Endothelial cell of umbilical vein (primary cell): Measurements from ENCODE around the gene ANKEF1. TPM values are rescaled to one million over a fixed set of nuclear protein-coding genes. Genes with fewer than 3 reads are reported as not detected.

Experiments used
- BruUV-seq: library from RNA; stranded (reverse); fragments of 400-500 nt; replicated peaks from 2 replicates; lab custom pipeline; 2021; lab: Mats Ljungman, UMichigan
- CTCF ChIA-PET: fragments of 300-600, 350-600 bp; sonication (Branson Sonifier 250); formaldehyde crosslinking; loops from one replicate; lab custom pipeline; 2021; ENCODE audit warnings: antibody characterized with exemption, inconsistent platforms; lab: Charles Lee
- POLR2A ChIA-PET: fragments of 300-600, 350-600 bp; sonication (Branson Sonifier 250); formaldehyde crosslinking; loops from one replicate; lab custom pipeline; 2021; ENCODE audit warnings: antibody characterized with exemption, inconsistent platforms; lab: Charles Lee
- DNase-seq: peaks from one replicate; pipeline ENCODE4 v3.0.0-alpha.2; 2011; ENCODE audit warnings: low read depth, low spot score
- FAIRE-seq: peaks from 2 replicates; lab custom pipeline; 2011; peaks lifted over from hg19 to GRCh38; lab: Jason Lieb, UNC
- H2AFZ ChIP-seq: 2 replicates; pipeline ENCODE4 v1.6.0; 2012; ENCODE audit warnings: low read depth, low read length, control low read depth, inconsistent platforms
- H3K27ac ChIP-seq: 2 replicates; pipeline ENCODE4 v1.5.1; 2011; ENCODE audit warnings: low read depth, mild to moderate bottlenecking, control low read depth, low read length, moderate library complexity; ENCODE audit not compliant: insufficient read depth
- H3K27me3 ChIP-seq, 2 experiments: 2 replicates each; pipeline versions ENCODE4 v1.6.0 to v1.6.1; 2011; ENCODE audit warnings: low read length in 2 of 2, mixed read lengths in 1 of 2; ENCODE audit not compliant: control insufficient read depth in 2 of 2, insufficient read depth in 2 of 2
- H3K36me3 ChIP-seq, 2 experiments: 2 replicates in 1 of 2; 3 replicates in 1 of 2; pipeline ENCODE4 v1.5.1; 2011; ENCODE audit warnings: low read length in 2 of 2, mild to moderate bottlenecking in 1 of 2, moderate library complexity in 1 of 2; ENCODE audit not compliant: control insufficient read depth in 2 of 2, insufficient read depth in 2 of 2; ENCODE audit errors: extremely low read depth in 1 of 2
- H3K4me1 ChIP-seq: 3 replicates; pipeline ENCODE4 v1.5.1; 2011; ENCODE audit warnings: mild to moderate bottlenecking, low read length; ENCODE audit not compliant: control insufficient read depth, insufficient read depth; ENCODE audit errors: extremely low read depth
- H3K4me2 ChIP-seq: 2 replicates; pipeline ENCODE4 v1.6.1; 2011; ENCODE audit warnings: low read length, control low read depth, mixed read lengths; ENCODE audit not compliant: insufficient read depth
- H3K4me3 ChIP-seq, 3 experiments: fragments of 200-600 bp in 1 of 3; sonication (generic), shearing (Covaris generic) in 1 of 3; replicated peaks in 1 of 3; 2 replicates each; pipeline ENCODE4 v1.5.1; 2011 to 2016; ENCODE audit warnings: control low read depth in 3 of 3, low read length in 3 of 3, mild to moderate bottlenecking in 2 of 3, inconsistent platforms in 1 of 3, low read depth in 1 of 3, moderate library complexity in 1 of 3; ENCODE audit not compliant: insufficient read depth in 1 of 3
- H3K79me2 ChIP-seq: 2 replicates; pipeline ENCODE4 v1.6.0; 2012; ENCODE audit warnings: low read length, inconsistent platforms; ENCODE audit not compliant: control insufficient read depth, insufficient read depth
- H3K9ac ChIP-seq: replicated peaks from 2 replicates; pipeline ENCODE3; 2011; ENCODE audit warnings: low read length, control low read depth; ENCODE audit not compliant: insufficient read depth; ENCODE audit errors: extremely low read depth
- H3K9me1 ChIP-seq: replicated peaks from 3 replicates; pipeline ENCODE4 v1.6.0; 2011; ENCODE audit warnings: mild to moderate bottlenecking, low read length; ENCODE audit not compliant: control insufficient read depth, insufficient read depth; ENCODE audit errors: extremely low read depth
- H3K9me3 ChIP-seq: replicated peaks from 2 replicates; pipeline ENCODE4 v1.5.1; 2012; ENCODE audit warnings: low read length, inconsistent platforms; ENCODE audit not compliant: control insufficient read depth, insufficient read depth
- H4K20me1 ChIP-seq: replicated peaks from 2 replicates; pipeline ENCODE3; 2011; ENCODE audit warnings: mild to moderate bottlenecking, low read length; ENCODE audit not compliant: control insufficient read depth, insufficient read depth; ENCODE audit errors: extremely low read depth
- CTCF ChIP-seq, 2 donors: IDR thresholded peaks; 1 replicate in 1 of 2; 2 replicates in 1 of 2; pipeline ENCODE4 v1.5.1; 2011; ENCODE audit warnings: low read length in 2 of 2, mild to moderate bottlenecking in 2 of 2, moderate library complexity in 2 of 2, control low read depth in 1 of 2, inconsistent platforms in 1 of 2, low read depth in 1 of 2; ENCODE audit not compliant: insufficient read depth in 1 of 2; ENCODE audit errors: extremely low read depth in 1 of 2
- EZH2 ChIP-seq: IDR thresholded peaks from 2 replicates; pipeline ENCODE4 v1.6.1; 2012; ENCODE audit warnings: borderline replicate concordance, low read depth, mild to moderate bottlenecking, moderate library complexity, low read length, inconsistent platforms; ENCODE audit not compliant: severe bottlenecking
- FOS ChIP-seq: IDR thresholded peaks from 2 replicates; pipeline ENCODE4 v1.6.1; 2011; ENCODE audit warnings: mild to moderate bottlenecking, low read length, moderate library complexity, borderline replicate concordance; ENCODE audit not compliant: insufficient read depth
- GATA2 ChIP-seq: IDR thresholded peaks from 2 replicates; pipeline ENCODE4 v1.7.0; 2011; ENCODE audit warnings: low read depth, mild to moderate bottlenecking, moderate library complexity, mixed read lengths, low read length; ENCODE audit not compliant: insufficient read length, insufficient read depth
- JUN ChIP-seq: IDR thresholded peaks from 2 replicates; pipeline ENCODE4 v1.6.1; 2011; ENCODE audit warnings: borderline replicate concordance, low read depth; ENCODE audit not compliant: insufficient read length, insufficient read depth
- MAX ChIP-seq: IDR thresholded peaks from 2 replicates; pipeline ENCODE4 v1.6.1; 2011; ENCODE audit not compliant: insufficient read depth, insufficient read length
- MYC ChIP-seq: IDR thresholded peaks from one replicate; pipeline ENCODE4 v1.6.1; 2011; ENCODE audit warnings: mild to moderate bottlenecking, low read depth, low read length
- POLR2A ChIP-seq: IDR thresholded peaks from 2 replicates; pipeline ENCODE4 v1.6.1; 2012; ENCODE audit warnings: low read depth, mild to moderate bottlenecking, control low read depth, low read length
- POLR2AphosphoS5 ChIP-seq: IDR thresholded peaks from 2 replicates; pipeline ENCODE4 v1.6.1; 2012; ENCODE audit warnings: low read depth, mild to moderate bottlenecking, control low read depth, low read length, moderate library complexity; ENCODE audit not compliant: insufficient read depth
- dilution Hi-C: fragments of 300-500 bp; cut with MboI; formaldehyde crosslinking; loops from one replicate; pipeline ENCODE4 v1.15.0; 2019; ENCODE audit warnings: low sequenced_read_pairs; ENCODE audit not compliant: extremely low pct_ligation_motif_present
- intact Hi-C: fragments of 100-400 bp; cut with micrococcal nuclease; formaldehyde crosslinking; loops from one replicate; pipeline ENCODE4 v1.10.0; 2022
- polyA plus RNA-seq, 4 experiments: library from polyadenylated mRNA; depleted of rRNA in 3 of 4; stranded (reverse) in 3 of 4; unstranded in 1 of 4; fragments of >200 nt; gene quantifications; 2 replicates each; pipeline versions ENCODE4 v1.2.1 to v1.2.3, GENCODE V29; 2011 to 2012; ENCODE audit warnings: missing spikeins in 1 of 4
- total RNA-seq: library from RNA; stranded (reverse); gene quantifications from 2 replicates; pipeline ENCODE4 v1.2.3, GENCODE V29; 2021

Gene ANKEF1
- total and polyA plus RNA-seq, 2 donors (not counting 3 experiments of a cell fraction or from before 2014, with no cell fraction given): 0.58 to 2.4 TPM

- Histone ChIP-seq H3K36me3 (no peaks in the 10 kb centered on the region), H3K4me3 (no peak overlapping the region), H3K9me3 (no peaks in the 10 kb centered on the region), H4K20me1 (no peaks in the 10 kb centered on the region), H3K27ac (no peak overlapping the region), H3K9me1 (no peaks in the 10 kb centered on the region), H3K9ac (no peak overlapping the region), H3K4me1 (no peaks in the 10 kb centered on the region), H2AFZ (no peak overlapping the region), H3K4me2 (no peak overlapping the region), H3K79me2 (no peaks in the 10 kb centered on the region), H3K27me3 (no peaks in the 10 kb centered on the region)
- FAIRE-seq: no peak
- POLR2A ChIA-PET: no interaction called here
- intact Hi-C loops (no loop called here), dilution Hi-C loops (no loop called here)
- TF ChIP-seq CTCF (IDR thresholded peaks at IDR 0.05; ENCODE audit: extremely low read depth in 1 of 2, insufficient read depth in 1 of 2, low read depth in 1 of 2, low read length in 2 of 2) (no peak), JUN (no peak), MAX (no peak), MYC (no peak), EZH2 (no peak), POLR2A (no peak), GATA2 (no peak), FOS (no peak), POLR2AphosphoS5 (no peak)
- DNase-seq: no peak
- BruUV-seq: no TSS peak
- CTCF ChIA-PET: no interaction called here
Measured at GRCh38 chr20:10007747-10008146, 27.0 kb upstream of the ANKEF1 start.
